Urinary bladder (tissue), 4 donors: ENCODE results near the gene ATP5ME. TPM values are rescaled to one million over a fixed set of nuclear protein-coding genes. Genes with fewer than 3 reads are reported as not detected.

ENCODE experiments used
- DNase-seq: peaks from one replicate; pipeline ENCODE4 v3.0.0-alpha.2; 2015; ENCODE audit errors: extremely low spot score
- H3K27ac ChIP-seq: one replicate; pipeline ENCODE4 v1.5.1; 2013; ENCODE audit warnings: low read depth, mild to moderate bottlenecking, moderate library complexity
- H3K36me3 ChIP-seq: one replicate; pipeline ENCODE4 v1.6.1; 2013; ENCODE audit warnings: mild to moderate bottlenecking, moderate library complexity; ENCODE audit not compliant: insufficient read depth
- H3K4me1 ChIP-seq: one replicate; pipeline ENCODE4 v1.6.1; 2013; ENCODE audit warnings: mild to moderate bottlenecking, moderate library complexity; ENCODE audit not compliant: insufficient read depth
- H3K4me3 ChIP-seq: one replicate; pipeline ENCODE4 v1.5.1; 2013; ENCODE audit warnings: low read depth, low read length
- WGBS: extraction: QIAGEN DNeasy Blood & Tissue Kit; methylation state at CpG from one replicate; pipeline ENCODE4 v1.1.7; 2013; 5-methylcytosine and 5-hydroxymethylcytosine counted together
- polyA plus RNA-seq: library from polyadenylated mRNA; stranded (reverse); fragments of 200-250 nt; gene quantifications from one replicate; pipeline ENCODE4 v1.2.3, GENCODE V29; 2013
- total RNA-seq: library from RNA; depleted of rRNA; stranded (reverse); fragments of >200 nt; gene quantifications from one replicate; pipeline ENCODE4 v1.2.3, GENCODE V29; 2014
- donor health status: healthy with polysubstance abuse.
- donor health status: healthy.

ATP5ME gene
- total and polyA plus RNA-seq, 2 donors, result 160 to 430 TPM

DNA sequence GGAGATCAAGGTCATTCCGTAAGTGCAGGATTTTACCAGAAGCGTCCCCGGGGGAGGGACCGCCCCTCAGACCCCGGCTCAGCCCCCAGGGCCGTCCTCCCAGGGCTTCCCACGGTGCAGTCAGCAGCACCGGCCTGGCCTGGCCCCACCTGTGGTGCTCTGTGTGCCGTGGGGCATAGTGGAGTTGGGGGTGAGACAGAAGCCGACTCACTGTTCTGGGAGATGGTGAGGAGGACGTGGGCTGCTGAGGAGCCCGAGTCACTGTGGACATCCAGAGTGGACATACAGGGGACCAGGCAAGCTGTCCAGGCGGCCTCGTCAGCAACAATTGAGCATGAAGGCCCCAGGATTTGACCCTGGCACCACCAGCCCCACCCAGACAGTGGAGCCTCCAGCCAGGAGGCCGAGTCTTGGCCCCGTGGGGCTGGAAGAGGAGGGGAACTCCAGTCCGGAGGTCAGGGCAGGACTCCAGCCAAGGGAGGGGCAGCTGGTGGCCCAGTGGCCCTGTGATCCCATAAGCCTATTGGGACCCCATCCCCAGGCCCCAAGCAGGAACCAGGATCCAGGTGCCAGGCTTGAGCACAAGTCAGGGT lies 19.1 kb downstream of the ATP5ME start:
- DNase-seq, result no peak
- Histone ChIP-seq H3K4me3 (no peak overlapping the region), H3K4me1 (no peaks in the 10 kb centered on the region), H3K36me3 (no peaks in the 10 kb centered on the region), H3K27ac (no peak overlapping the region)
- 53% methylated on average over 17 of the region's 17 CpGs for WGBS

DNA sequence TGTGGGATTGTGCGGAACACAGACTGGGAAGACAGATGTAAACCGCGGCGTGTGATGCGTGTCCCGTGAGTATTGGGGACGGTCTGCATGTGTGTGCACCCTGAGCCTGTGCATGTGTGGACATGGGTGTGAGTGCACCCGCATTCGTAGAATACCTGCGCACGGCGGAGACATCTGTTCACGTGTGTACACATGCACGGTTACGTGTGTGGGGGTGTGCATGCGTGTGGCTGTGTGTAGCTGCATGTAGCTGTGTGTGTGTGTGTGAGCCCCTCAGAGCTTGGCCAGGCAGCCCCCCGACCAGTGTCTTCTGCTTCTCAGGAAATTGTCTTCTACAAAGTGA lies 19.6 kb downstream of the ATP5ME start:
- DNase-seq, result no peak
- 94% methylated on average over 17 of the region's 17 CpGs for WGBS
- Histone ChIP-seq H3K27ac (no peak overlapping the region), H3K4me3 (no peak overlapping the region), H3K36me3 (no peaks in the 10 kb centered on the region), H3K4me1 (no peaks in the 10 kb centered on the region)

DNA sequence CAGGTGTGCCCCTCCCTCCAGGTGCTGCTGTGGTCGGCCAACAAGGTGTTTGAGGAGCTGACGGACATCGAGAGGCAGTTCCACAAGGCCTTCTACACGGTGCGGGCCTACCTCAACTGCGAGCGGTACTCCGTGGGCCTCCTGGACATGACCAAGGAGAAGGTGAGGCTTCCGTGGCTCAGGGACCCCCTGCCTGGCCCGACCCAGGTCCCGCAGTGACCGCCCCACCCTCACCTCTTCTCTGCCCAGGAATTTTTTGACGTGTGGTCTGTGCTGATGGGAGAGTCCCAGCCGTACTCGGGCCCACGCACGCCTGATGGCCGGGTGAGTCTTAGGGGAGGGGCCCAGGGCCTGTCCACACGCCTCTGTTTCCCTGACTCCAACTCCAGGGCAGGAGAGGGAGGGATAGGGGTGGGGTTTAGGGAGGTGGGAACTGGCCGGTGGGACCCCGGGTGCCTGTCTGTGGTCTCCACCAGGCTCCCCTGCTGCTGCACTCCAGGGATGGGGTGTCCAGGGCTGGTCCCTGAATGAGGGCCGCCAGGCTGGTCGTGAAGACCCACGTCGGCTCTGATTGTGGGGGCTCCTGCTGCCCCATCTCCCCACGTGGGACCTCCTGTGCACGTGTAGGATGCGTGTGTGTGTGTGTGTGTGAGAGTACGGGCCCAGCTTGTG lies 20.1 kb downstream of the ATP5ME start:
- H3K27ac ChIP-seq, result no peak overlapping the region
- H3K4me3 ChIP-seq, result no peak overlapping the region
- WGBS, result 84% methylated on average over 29 of the region's 29 CpGs
- no peaks in the 10 kb centered on the region for H3K4me1 ChIP-seq
- DNase-seq, result no peak
- no peaks in the 10 kb centered on the region for H3K36me3 ChIP-seq

DNA sequence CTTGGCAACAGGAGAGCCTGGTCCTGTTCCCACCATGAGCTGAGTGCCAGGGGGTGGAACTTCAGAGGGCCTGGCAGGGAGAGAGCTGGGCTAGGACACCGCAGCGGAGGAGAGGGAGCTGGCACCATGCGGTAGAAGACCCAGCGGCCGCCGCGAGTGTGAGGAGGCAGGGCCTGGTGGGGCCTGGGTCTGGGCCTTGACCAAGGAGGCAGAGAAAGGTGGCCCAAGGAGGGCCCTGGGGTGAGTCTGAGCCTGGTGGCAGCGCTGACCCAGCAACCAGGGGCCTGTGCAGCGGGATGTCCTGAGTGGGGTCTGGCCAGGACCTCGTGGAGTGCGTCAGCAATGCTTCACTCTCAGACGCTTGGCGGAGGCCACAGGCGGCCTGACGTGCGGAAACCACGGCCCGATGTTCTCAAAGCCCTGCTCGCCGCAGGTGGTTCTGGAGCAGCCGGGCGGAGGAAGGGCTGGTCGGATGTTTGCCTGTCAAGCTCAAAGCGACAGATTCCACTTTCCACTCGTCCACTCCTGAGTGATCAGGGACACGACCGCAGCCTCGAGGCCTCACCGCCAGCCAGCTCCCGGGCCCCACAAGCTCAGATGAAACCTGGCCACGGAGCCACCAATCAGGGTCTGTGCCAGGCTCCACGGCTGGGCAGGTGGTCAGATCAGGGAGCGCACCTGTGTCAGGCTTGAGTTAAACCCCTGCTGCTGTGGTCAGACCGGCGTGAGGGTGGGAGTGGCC lies 20.8 kb downstream of the ATP5ME start:
- H3K27ac ChIP-seq, result no peak overlapping the region
- WGBS, result 88% methylated on average over 35 of the region's 35 CpGs
- no peak overlapping the region for H3K4me3 ChIP-seq
- DNase-seq, result no peak
- no peaks in the 10 kb centered on the region for H3K4me1 ChIP-seq
- no peaks in the 10 kb centered on the region for H3K36me3 ChIP-seq

DNA sequence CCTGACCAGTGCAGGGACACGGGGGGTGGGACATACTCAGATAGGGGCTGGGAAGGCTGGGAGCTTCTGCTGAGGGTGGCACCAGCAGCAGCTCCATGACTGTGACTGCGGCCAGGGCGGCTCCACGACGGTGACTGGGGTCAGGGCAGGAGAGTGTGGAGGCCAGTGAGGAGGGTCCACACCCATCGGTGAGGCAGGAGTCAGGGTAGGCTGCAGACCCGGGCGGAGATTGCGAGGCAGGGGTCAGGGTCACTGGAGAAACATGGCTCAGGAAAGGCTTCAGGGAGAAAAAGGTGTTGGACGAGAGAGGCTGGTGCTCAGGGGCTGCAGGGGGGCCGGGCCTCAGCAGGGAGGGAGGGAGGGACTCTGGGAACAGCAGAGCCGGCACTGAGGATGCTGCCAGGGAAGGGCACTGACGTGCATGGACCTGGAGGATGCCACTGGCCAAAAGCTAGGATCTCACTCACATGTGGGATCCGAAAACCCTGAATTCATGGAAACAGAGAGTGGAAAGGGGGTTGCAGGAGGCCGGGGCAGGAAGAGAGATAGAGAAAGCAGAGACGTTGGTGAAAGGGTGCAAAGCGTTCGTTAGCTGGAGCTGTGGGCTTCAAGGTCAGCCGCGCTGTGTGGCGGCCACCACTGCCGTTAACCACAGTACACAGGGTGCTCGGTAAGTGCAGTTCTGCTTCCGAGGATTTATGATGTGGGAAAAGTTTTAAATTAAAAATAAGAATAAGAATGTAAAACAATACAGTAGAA lies 22.0 kb downstream of the ATP5ME start:
- DNase-seq, result no peak
- Histone ChIP-seq H3K27ac (no peak overlapping the region), H3K4me3 (no peak overlapping the region), H3K36me3 (no peaks in the 10 kb centered on the region), H3K4me1 (no peaks in the 10 kb centered on the region)
- WGBS, result 56% methylated on average over 24 of the region's 24 CpGs

DNA sequence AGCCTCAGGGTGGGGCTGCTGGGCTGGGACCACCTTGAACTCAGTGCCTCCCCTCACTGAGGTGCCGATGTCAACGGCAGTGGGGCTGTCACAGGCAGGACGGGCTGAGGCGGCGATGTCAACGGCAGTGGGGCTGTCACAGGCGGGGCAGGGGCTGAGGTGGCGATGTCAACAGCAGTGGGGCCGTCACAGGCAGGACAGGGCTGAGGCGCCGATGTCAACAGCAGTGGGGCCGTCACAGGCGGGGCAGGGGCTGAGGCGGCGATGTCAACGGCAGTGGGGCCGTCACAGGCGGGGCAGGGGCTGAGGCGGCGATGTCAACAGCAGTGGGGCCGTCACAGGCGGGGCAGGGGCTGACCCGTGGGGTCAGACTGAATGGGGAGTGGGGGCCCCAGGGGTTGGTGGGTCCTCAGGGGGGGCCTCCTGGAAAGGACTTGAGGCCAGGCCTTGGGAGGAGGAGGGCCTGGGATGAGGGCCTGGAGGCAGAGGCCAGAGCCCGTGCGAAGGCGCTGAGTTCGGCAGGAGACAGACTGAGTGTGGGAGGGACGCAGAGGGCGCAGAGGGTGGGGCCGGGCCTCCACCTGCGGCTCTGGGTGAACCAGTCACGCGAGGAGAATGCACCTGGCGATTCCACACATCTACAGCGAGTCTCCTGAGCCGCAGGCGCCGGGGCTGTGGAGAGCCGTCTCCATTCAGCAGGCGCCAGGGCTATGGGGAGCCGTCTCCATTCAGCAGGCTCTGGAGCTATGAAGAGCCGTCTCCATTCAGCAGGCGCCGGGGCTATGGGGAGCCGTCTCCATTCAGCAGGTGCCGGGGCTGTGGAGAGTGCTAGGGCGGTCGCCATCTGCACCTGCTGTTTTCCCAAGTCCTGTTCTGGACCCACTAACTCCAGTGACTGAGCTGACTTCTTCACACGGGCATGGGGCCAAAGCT lies 22.9 kb downstream of the ATP5ME start:
- Histone ChIP-seq H3K27ac (no peak overlapping the region), H3K4me1 (no peaks in the 10 kb centered on the region), H3K4me3 (no peak overlapping the region), H3K36me3 (no peaks in the 10 kb centered on the region)
- WGBS, result 32% methylated on average over 49 of the region's 49 CpGs
- DNase-seq, result no peak

DNA sequence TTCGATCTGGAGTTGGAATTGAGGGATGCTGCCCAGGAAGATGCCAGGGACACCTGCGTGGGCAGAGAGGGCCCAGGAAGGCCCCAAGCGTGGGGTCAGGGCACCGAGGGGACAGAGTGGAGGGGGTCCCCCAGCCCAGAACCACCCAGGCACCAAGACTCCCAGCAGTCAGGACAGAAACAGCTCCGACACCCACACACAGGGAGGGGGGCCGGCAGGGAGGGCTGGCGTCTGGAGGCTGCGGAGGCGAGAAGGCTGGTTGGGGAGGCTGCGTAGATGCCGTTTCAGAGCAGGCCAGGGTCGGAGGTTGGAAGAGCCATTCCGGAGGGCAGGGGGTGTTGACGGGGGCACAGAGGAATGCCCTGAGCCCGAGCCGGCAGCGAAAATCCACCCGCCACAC lies 23.6 kb downstream of the ATP5ME start:
- 73% methylated on average over 18 of the region's 18 CpGs for WGBS
- no peak for DNase-seq
- no peaks in the 10 kb centered on the region for H3K4me1 ChIP-seq
- no peaks in the 10 kb centered on the region for H3K36me3 ChIP-seq
- H3K4me3 ChIP-seq, result no peak overlapping the region
- H3K27ac ChIP-seq, result no peak overlapping the region

DNA sequence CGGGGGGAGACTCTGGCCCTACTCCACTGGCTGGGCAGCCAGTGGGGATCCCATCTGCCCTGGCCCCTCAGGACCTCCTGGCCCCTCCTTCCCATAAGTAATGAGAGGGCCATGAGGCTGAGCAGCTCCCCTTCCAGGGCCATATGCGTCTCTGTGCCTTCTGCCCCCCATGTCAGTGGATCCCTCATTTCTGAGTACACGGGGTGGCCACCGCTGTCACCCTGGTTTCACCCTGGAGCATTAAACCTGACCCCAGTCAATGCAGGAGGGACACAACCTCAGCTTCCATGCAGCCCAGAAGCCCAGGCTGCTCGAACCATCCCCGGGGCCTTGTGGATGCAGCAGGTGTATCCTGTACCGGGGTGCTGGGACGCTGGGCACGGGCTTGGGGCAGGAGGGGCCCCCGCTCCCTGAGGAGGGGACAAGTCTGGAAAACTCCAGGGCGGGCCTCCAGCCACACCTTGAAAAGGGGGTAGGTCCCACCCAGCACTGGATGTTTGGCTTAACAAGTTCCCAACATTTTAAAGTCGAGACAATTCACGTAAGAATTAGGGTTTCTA lies 24.2 kb downstream of the ATP5ME start:
- 87% methylated on average over 13 of the region's 13 CpGs for WGBS
- H3K36me3 ChIP-seq, result no peaks in the 10 kb centered on the region
- no peak for DNase-seq

DNA sequence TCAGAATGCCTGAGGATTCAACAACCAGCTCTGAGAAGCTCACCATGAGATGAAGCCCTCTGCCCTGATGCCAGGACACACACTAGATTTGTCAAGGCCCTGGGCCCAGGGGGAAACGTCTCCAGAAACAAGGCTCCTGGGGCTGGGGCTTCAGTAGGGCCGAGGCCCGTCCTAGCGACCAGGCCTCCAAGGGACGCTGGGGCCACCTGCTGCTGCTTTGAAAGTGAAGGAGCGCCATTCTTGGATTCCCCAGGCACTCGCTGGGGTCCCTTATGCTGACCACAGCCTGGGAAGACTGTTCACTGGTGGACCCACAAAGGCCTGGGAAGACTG lies 24.8 kb downstream of the ATP5ME start:
- Histone ChIP-seq H3K4me1 (no peaks in the 10 kb centered on the region), H3K4me3 (no peak overlapping the region), H3K27ac (no peak overlapping the region), H3K36me3 (no peaks in the 10 kb centered on the region)
- 83% methylated on average over 7 of the region's 7 CpGs for WGBS
- no peak for DNase-seq

More for the DNA sequence above, 24.2 kb downstream of the ATP5ME start:
- no peak overlapping the region for H3K4me3 ChIP-seq
- no peak overlapping the region for H3K27ac ChIP-seq
- H3K4me1 ChIP-seq, result no peaks in the 10 kb centered on the region

DNA sequence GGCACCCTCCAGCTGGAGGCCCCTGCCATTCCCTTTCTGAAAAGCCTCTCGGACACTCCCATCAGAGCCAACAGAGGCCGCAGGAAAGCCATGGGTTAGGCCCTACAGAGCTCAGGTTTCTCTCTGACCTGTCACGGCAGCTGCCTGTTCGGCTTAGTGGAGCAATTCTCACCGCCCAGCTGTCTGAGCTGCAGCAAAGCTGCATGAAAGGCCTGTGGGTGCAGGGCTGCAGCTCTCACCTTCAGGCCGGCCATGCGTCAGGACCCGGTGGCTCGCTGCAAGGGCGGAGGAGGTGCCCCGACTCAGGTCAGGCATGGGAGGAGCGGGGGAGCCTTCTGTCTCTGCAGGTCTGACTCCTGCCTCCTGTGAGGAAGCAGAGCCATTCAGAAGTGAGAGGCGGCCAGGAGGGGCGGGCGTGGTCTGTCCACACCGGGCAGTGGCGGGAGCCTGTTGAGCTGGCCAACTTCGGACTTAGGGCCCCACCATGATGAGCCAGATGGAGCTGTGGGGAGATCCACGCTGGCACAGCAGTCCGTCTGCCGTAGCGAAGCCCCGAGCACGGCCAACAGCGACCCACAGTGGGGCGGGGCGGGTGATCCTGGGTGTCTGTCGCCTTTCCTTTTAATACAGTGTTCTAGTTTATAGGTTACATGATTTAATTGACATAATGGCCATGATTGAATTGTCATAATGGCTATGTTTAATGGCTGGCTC lies 25.3 kb downstream of the ATP5ME start:
- WGBS, result 54% methylated on average over 28 of the region's 28 CpGs
- no peak overlapping the region for H3K27ac ChIP-seq

DNA sequence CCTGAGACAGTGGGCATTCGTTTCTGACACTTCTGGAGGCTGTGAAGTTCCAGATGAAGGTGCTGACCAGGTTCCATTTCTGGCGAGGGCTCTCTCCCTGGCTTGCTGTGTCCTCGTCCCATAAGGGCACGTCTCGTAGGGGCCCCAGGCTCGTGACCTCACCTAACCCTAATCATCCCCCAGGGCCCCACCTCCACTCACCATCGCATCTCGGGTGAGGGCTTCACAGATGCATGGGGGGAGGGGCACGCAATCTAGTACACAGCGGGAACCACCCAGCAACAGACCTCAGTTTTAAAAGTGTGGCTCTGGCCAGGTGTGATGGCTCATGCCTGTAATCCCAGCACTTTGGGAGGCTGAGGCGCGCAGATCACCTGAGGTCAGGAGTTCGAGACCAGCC lies 26.6 kb downstream of the ATP5ME start:
- no peaks in the 10 kb centered on the region for H3K4me1 ChIP-seq
- no peak for DNase-seq
- H3K36me3 ChIP-seq, result no peaks in the 10 kb centered on the region
- no peak overlapping the region for H3K27ac ChIP-seq
- H3K4me3 ChIP-seq, result no peak overlapping the region
- WGBS, result 61% methylated on average over 13 of the region's 13 CpGs

More for the DNA sequence above, 25.3 kb downstream of the ATP5ME start:
- DNase-seq, result no peak
- no peaks in the 10 kb centered on the region for H3K4me1 ChIP-seq
- no peak overlapping the region for H3K4me3 ChIP-seq
- H3K36me3 ChIP-seq, result no peaks in the 10 kb centered on the region

DNA sequence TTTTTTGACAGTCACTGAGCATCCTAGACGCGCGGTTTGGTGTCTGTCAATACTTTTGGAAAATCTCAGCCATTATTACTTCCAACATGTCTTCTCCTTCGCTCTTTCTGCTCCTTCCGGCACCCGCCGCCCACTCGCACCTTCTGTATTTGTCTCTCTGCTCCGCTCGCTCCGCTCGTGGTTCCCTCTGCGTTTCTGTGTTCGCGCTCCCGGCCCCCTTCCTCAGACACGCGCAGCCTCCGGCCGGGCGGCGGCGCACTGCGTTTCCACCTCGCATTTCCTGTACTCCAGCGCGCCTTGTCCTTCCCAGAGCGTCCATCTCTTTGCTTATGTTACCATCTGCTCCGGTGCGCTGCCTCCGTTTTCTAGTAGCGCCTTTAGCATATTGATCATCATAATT lies 27.6 kb downstream of the ATP5ME start:
- DNase-seq, result no peak
- no peaks in the 10 kb centered on the region for H3K36me3 ChIP-seq
- H3K4me1 ChIP-seq, result no peaks in the 10 kb centered on the region
- 79% methylated on average over 32 of the region's 32 CpGs for WGBS
- no peak overlapping the region for H3K27ac ChIP-seq
- no peak overlapping the region for H3K4me3 ChIP-seq
